ENCODE measurements around the gene PKMYT1. TPM values are rescaled to one million over a fixed set of nuclear protein-coding genes. Genes with fewer than 3 reads are reported as not detected.

The PKMYT1 gene
- total RNA-seq, 3 donors from 2014 or later, result 3.1 to 20.0 (median 6.9) TPM

GRCh38 chr16:2939968-2940367 is 40.3 kb downstream of the PKMYT1 start:
- ATAC-seq, result no peak
- Histone ChIP-seq H3K4me3 (no peak overlapping the region), H3K36me3 (ENCODE audit: low read depth) (peaks cover 4% of the 10 kb centered on the region), H3K4me1 (ENCODE audit: low read depth) (no peaks in the 10 kb centered on the region), H3K9me3 (no peaks in the 10 kb centered on the region)
- intact Hi-C loops (cut with DNase I, micrococcal nuclease), result no loop called here
- no peak for TF ChIP-seq CTCF (IDR thresholded peaks at IDR 0.05)
- DNase-seq, result no peak

- ATAC-seq, result no peak
- intact Hi-C loops (cut with DNase I, micrococcal nuclease), result no loop called here
These were observed 42.0 kb downstream of the PKMYT1 start for GRCh38 chr16:2938206-2938605.

DNA sequence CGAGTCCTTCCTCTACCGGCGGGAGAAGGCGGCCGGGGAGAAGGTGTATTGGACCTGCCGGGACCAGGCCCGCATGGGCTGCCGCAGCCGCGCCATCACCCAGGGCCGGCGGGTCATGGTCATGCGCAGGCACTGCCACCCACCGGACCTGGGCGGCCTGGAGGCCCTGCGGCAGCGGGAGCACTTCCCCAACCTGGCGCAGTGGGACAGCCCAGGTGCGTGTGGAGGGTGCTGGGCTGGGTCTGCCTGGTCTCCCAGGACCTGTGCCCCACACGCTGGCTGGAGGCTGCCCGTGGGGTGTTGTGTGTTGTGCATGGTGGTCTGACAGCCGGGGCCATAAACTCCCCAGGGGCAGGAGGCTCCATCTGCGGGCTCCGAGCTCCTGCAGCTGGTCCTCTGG is 43.1 kb downstream of the PKMYT1 start:
- no peak for TF ChIP-seq CTCF (IDR thresholded peaks at IDR 0.05)
- H3K9me3 ChIP-seq, result no peaks in the 10 kb centered on the region
- H3K36me3 ChIP-seq (ENCODE audit: low read depth), result peaks cover 8% of the 10 kb centered on the region
- no peak overlapping the region for H3K4me3 ChIP-seq
- no peak for DNase-seq
- intact Hi-C loops (cut with DNase I, micrococcal nuclease), result no loop called here
- no peaks in the 10 kb centered on the region for H3K4me1 ChIP-seq (ENCODE audit: low read depth)
- ATAC-seq, result no peak

More at GRCh38 chr16:2938206-2938605, 42.0 kb downstream of the PKMYT1 start:
- Histone ChIP-seq H3K9me3 (no peaks in the 10 kb centered on the region), H3K4me1 (ENCODE audit: low read depth) (no peaks in the 10 kb centered on the region), H3K36me3 (ENCODE audit: low read depth) (peaks cover 8% of the 10 kb centered on the region), H3K4me3 (no peak overlapping the region)
- no peak for TF ChIP-seq CTCF (IDR thresholded peaks at IDR 0.05)
- no peak for DNase-seq

DNA sequence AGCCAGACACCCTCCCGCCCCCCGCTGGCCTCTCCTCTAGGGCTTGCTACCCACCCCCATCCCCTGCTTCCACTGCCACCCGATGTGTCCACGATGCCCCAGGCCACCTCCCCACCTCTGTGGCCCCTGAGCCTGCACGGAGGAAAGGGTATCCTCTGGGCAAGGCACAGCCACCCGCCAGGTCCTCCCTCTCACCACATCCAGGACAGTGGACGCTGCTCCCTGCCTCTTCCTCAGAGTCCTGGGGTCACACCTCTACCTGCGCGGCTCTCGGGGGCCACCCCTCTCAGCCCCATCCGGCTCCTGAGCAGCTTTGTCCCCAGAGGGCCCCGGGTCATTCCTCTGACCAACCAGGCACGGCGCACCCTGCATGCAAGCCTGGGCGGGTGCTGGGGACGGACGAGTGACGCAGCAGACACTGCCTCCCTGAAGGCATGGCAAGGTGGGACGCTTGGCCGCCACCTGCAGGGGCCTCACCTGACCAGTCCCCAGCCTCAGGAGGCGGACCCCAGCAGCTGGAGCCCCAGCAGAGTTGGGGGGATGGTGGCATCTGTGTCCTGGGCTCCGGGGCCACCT is 43.7 kb downstream of the PKMYT1 start:
- DNase-seq, result no peak
- Histone ChIP-seq H3K4me1 (ENCODE audit: low read depth) (no peaks in the 10 kb centered on the region), H3K4me3 (no peak overlapping the region), H3K36me3 (ENCODE audit: low read depth) (peaks cover 8% of the 10 kb centered on the region), H3K9me3 (no peaks in the 10 kb centered on the region)
- no peak for TF ChIP-seq CTCF (IDR thresholded peaks at IDR 0.05)
- intact Hi-C loops (cut with DNase I, micrococcal nuclease), result no loop called here
- ATAC-seq, result no peak

- DNase-seq (no peak), ATAC-seq (no peak)
- no peak for TF ChIP-seq CTCF (IDR thresholded peaks at IDR 0.05)
- no peak overlapping the region for H3K4me3 ChIP-seq
- no peaks in the 10 kb centered on the region for H3K9me3 ChIP-seq
- H3K36me3 ChIP-seq (ENCODE audit: low read depth), result peaks cover 8% of the 10 kb centered on the region
- no peaks in the 10 kb centered on the region for H3K4me1 ChIP-seq (ENCODE audit: low read depth)
- intact Hi-C loops (cut with DNase I, micrococcal nuclease), result no loop called here
These were observed 45.8 kb downstream of the PKMYT1 start for GRCh38 chr16:2934450-2934849.

DNA sequence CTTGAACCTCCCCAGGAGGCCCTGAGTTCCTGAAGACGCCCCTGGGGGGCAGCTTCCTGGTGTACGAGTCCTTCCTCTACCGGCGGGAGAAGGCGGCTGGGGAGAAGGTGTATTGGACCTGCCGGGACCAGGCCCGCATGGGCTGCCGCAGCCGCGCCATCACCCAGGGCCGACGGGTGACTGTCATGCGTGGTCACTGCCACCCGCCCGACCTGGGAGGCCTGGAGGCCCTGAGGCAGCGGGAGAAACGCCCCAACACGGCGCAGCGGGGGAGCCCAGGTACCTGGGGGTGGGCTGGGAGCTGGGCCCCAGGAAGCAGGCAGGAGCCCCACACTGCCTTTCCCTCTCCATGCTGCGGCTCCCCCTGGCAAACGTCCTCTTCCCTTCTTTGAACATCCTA is 46.5 kb downstream of the PKMYT1 start:
- Histone ChIP-seq H3K4me3 (no peak overlapping the region), H3K9me3 (no peaks in the 10 kb centered on the region), H3K4me1 (ENCODE audit: low read depth) (no peaks in the 10 kb centered on the region), H3K36me3 (ENCODE audit: low read depth) (peaks cover 8% of the 10 kb centered on the region)
- TF ChIP-seq CTCF (IDR thresholded peaks at IDR 0.05), result no peak
- ATAC-seq (no peak), DNase-seq (no peak)
- intact Hi-C loops (cut with DNase I, micrococcal nuclease), result no loop called here

All from mucosa of descending colon (tissue), 3 donors.